ENCODE results near the gene COX11.

- TF ChIP-seq CTCF (IDR thresholded peaks at IDR 0.05) (no peak), POLR2A (IDR thresholded peaks at IDR 0.05) (no peak)
These were observed 28.0 kb upstream of the COX11 start for GRCh38 chr17:54996441-54996840.
